Endothelial cell of umbilical vein (primary cell): ENCODE data around the gene PRKRIP1. TPM values are rescaled to one million over a fixed set of nuclear protein-coding genes. Genes with fewer than 3 reads are reported as not detected.
"Not testable (repeated sequence)": the region's sequence is repeated elsewhere in the genome, so short reads cannot be mapped to it uniquely, and the experiment has no call there.

Experiments used
- BruUV-seq: library from RNA; stranded (reverse); fragments of 400-500 nt; replicated peaks from 2 replicates; lab custom pipeline; 2021; lab: Mats Ljungman, UMichigan
- CTCF ChIA-PET: fragments of 300-600, 350-600 bp; sonication (Branson Sonifier 250); formaldehyde crosslinking; loops from one replicate; lab custom pipeline; 2021; ENCODE audit warnings: antibody characterized with exemption, inconsistent platforms; lab: Charles Lee
- POLR2A ChIA-PET: fragments of 300-600, 350-600 bp; sonication (Branson Sonifier 250); formaldehyde crosslinking; loops from one replicate; lab custom pipeline; 2021; ENCODE audit warnings: antibody characterized with exemption, inconsistent platforms; lab: Charles Lee
- DNase-seq: peaks from one replicate; pipeline ENCODE4 v3.0.0-alpha.2; 2011; ENCODE audit warnings: low read depth, low spot score
- FAIRE-seq: peaks from 2 replicates; lab custom pipeline; 2011; peaks lifted over from hg19 to GRCh38; lab: Jason Lieb, UNC
- H2AFZ ChIP-seq: 2 replicates; pipeline ENCODE4 v1.6.0; 2012; ENCODE audit warnings: low read depth, low read length, control low read depth, inconsistent platforms
- H3K27ac ChIP-seq: 2 replicates; pipeline ENCODE4 v1.5.1; 2011; ENCODE audit warnings: low read depth, mild to moderate bottlenecking, control low read depth, low read length, moderate library complexity; ENCODE audit not compliant: insufficient read depth
- H3K27me3 ChIP-seq, 2 experiments: 2 replicates each; pipeline versions ENCODE4 v1.6.0 to v1.6.1; 2011; ENCODE audit warnings: low read length in 2 of 2, mixed read lengths in 1 of 2; ENCODE audit not compliant: control insufficient read depth in 2 of 2, insufficient read depth in 2 of 2
- H3K36me3 ChIP-seq, 2 experiments: 2 replicates in 1 of 2; 3 replicates in 1 of 2; pipeline ENCODE4 v1.5.1; 2011; ENCODE audit warnings: low read length in 2 of 2, mild to moderate bottlenecking in 1 of 2, moderate library complexity in 1 of 2; ENCODE audit not compliant: control insufficient read depth in 2 of 2, insufficient read depth in 2 of 2; ENCODE audit errors: extremely low read depth in 1 of 2
- H3K4me1 ChIP-seq: 3 replicates; pipeline ENCODE4 v1.5.1; 2011; ENCODE audit warnings: mild to moderate bottlenecking, low read length; ENCODE audit not compliant: control insufficient read depth, insufficient read depth; ENCODE audit errors: extremely low read depth
- H3K4me2 ChIP-seq: 2 replicates; pipeline ENCODE4 v1.6.1; 2011; ENCODE audit warnings: low read length, control low read depth, mixed read lengths; ENCODE audit not compliant: insufficient read depth
- H3K4me3 ChIP-seq, 3 experiments: fragments of 200-600 bp in 1 of 3; sonication (generic), shearing (Covaris generic) in 1 of 3; replicated peaks in 1 of 3; 2 replicates each; pipeline ENCODE4 v1.5.1; 2011 to 2016; ENCODE audit warnings: control low read depth in 3 of 3, low read length in 3 of 3, mild to moderate bottlenecking in 2 of 3, inconsistent platforms in 1 of 3, low read depth in 1 of 3, moderate library complexity in 1 of 3; ENCODE audit not compliant: insufficient read depth in 1 of 3
- H3K79me2 ChIP-seq: 2 replicates; pipeline ENCODE4 v1.6.0; 2012; ENCODE audit warnings: low read length, inconsistent platforms; ENCODE audit not compliant: control insufficient read depth, insufficient read depth
- H3K9ac ChIP-seq: replicated peaks from 2 replicates; pipeline ENCODE3; 2011; ENCODE audit warnings: low read length, control low read depth; ENCODE audit not compliant: insufficient read depth; ENCODE audit errors: extremely low read depth
- H3K9me1 ChIP-seq: replicated peaks from 3 replicates; pipeline ENCODE4 v1.6.0; 2011; ENCODE audit warnings: mild to moderate bottlenecking, low read length; ENCODE audit not compliant: control insufficient read depth, insufficient read depth; ENCODE audit errors: extremely low read depth
- H3K9me3 ChIP-seq: replicated peaks from 2 replicates; pipeline ENCODE4 v1.5.1; 2012; ENCODE audit warnings: low read length, inconsistent platforms; ENCODE audit not compliant: control insufficient read depth, insufficient read depth
- H4K20me1 ChIP-seq: replicated peaks from 2 replicates; pipeline ENCODE3; 2011; ENCODE audit warnings: mild to moderate bottlenecking, low read length; ENCODE audit not compliant: control insufficient read depth, insufficient read depth; ENCODE audit errors: extremely low read depth
- CTCF ChIP-seq, 2 donors: IDR thresholded peaks; 1 replicate in 1 of 2; 2 replicates in 1 of 2; pipeline ENCODE4 v1.5.1; 2011; ENCODE audit warnings: low read length in 2 of 2, mild to moderate bottlenecking in 2 of 2, moderate library complexity in 2 of 2, control low read depth in 1 of 2, inconsistent platforms in 1 of 2, low read depth in 1 of 2; ENCODE audit not compliant: insufficient read depth in 1 of 2; ENCODE audit errors: extremely low read depth in 1 of 2
- EZH2 ChIP-seq: IDR thresholded peaks from 2 replicates; pipeline ENCODE4 v1.6.1; 2012; ENCODE audit warnings: borderline replicate concordance, low read depth, mild to moderate bottlenecking, moderate library complexity, low read length, inconsistent platforms; ENCODE audit not compliant: severe bottlenecking
- FOS ChIP-seq: IDR thresholded peaks from 2 replicates; pipeline ENCODE4 v1.6.1; 2011; ENCODE audit warnings: mild to moderate bottlenecking, low read length, moderate library complexity, borderline replicate concordance; ENCODE audit not compliant: insufficient read depth
- GATA2 ChIP-seq: IDR thresholded peaks from 2 replicates; pipeline ENCODE4 v1.7.0; 2011; ENCODE audit warnings: low read depth, mild to moderate bottlenecking, moderate library complexity, mixed read lengths, low read length; ENCODE audit not compliant: insufficient read length, insufficient read depth
- JUN ChIP-seq: IDR thresholded peaks from 2 replicates; pipeline ENCODE4 v1.6.1; 2011; ENCODE audit warnings: borderline replicate concordance, low read depth; ENCODE audit not compliant: insufficient read length, insufficient read depth
- MAX ChIP-seq: IDR thresholded peaks from 2 replicates; pipeline ENCODE4 v1.6.1; 2011; ENCODE audit not compliant: insufficient read depth, insufficient read length
- MYC ChIP-seq: IDR thresholded peaks from one replicate; pipeline ENCODE4 v1.6.1; 2011; ENCODE audit warnings: mild to moderate bottlenecking, low read depth, low read length
- POLR2A ChIP-seq: IDR thresholded peaks from 2 replicates; pipeline ENCODE4 v1.6.1; 2012; ENCODE audit warnings: low read depth, mild to moderate bottlenecking, control low read depth, low read length
- POLR2AphosphoS5 ChIP-seq: IDR thresholded peaks from 2 replicates; pipeline ENCODE4 v1.6.1; 2012; ENCODE audit warnings: low read depth, mild to moderate bottlenecking, control low read depth, low read length, moderate library complexity; ENCODE audit not compliant: insufficient read depth
- dilution Hi-C: fragments of 300-500 bp; cut with MboI; formaldehyde crosslinking; loops from one replicate; pipeline ENCODE4 v1.15.0; 2019; ENCODE audit warnings: low sequenced_read_pairs; ENCODE audit not compliant: extremely low pct_ligation_motif_present
- intact Hi-C: fragments of 100-400 bp; cut with micrococcal nuclease; formaldehyde crosslinking; loops from one replicate; pipeline ENCODE4 v1.10.0; 2022
- polyA plus RNA-seq, 4 experiments: library from polyadenylated mRNA; depleted of rRNA in 3 of 4; stranded (reverse) in 3 of 4; unstranded in 1 of 4; fragments of >200 nt; gene quantifications; 2 replicates each; pipeline versions ENCODE4 v1.2.1 to v1.2.3, GENCODE V29; 2011 to 2012; ENCODE audit warnings: missing spikeins in 1 of 4
- total RNA-seq: library from RNA; stranded (reverse); gene quantifications from 2 replicates; pipeline ENCODE4 v1.2.3, GENCODE V29; 2021

The PRKRIP1 gene
- total and polyA plus RNA-seq, 2 donors (not counting 3 experiments of a cell fraction or from before 2014, with no cell fraction given) = 16.1 to 26.1 TPM

- H3K36me3 ChIP-seq, H3K9me3 ChIP-seq, H3K9me1 ChIP-seq, H3K79me2 ChIP-seq, H3K9ac ChIP-seq, DNase-seq, H3K4me3 ChIP-seq, H4K20me1 ChIP-seq, H3K27me3 ChIP-seq, H3K4me1 ChIP-seq, BruUV-seq, H2AFZ ChIP-seq, POLR2A ChIA-PET, H3K4me2 ChIP-seq, intact Hi-C loops, FAIRE-seq, dilution Hi-C loops, H3K27ac ChIP-seq: not testable (repeated sequence)
- CTCF ChIA-PET = interaction anchor here (1.5 to 2.1 kb wide), 2 partner anchors 21 to 42 kb away, joined by 5 read pairs; partner anchors contain the start of gene ORAI2
Measured at GRCh38 chr7:102454932-102455331, 58.8 kb downstream of the PRKRIP1 start.

- ChIA-PET CTCF (interaction anchor here (1.1 to 2.1 kb wide), 3 partner anchors 12 to 43 kb away, joined by 5 read pairs; partner anchors contain the start of gene ORAI2), POLR2A (no interaction called here)
- Histone ChIP-seq H3K4me2 (no peak overlapping the region), H2AFZ (no peak overlapping the region), H3K27me3 (no peaks in the 10 kb centered on the region), H3K9me3 (no peaks in the 10 kb centered on the region), H3K9ac (no peak overlapping the region), H3K4me3 (no peak overlapping the region), H4K20me1 (no peaks in the 10 kb centered on the region), H3K9me1 (no peaks in the 10 kb centered on the region), H3K36me3 (peaks cover 4 to 9% of the 10 kb centered on the region in 2 experiments), H3K27ac (no peak overlapping the region), H3K79me2 (no peaks in the 10 kb centered on the region), H3K4me1 (no peaks in the 10 kb centered on the region)
- no peak for TF ChIP-seq JUN
- no peak for TF ChIP-seq CTCF (IDR thresholded peaks at IDR 0.05; ENCODE audit: extremely low read depth in 1 of 2, insufficient read depth in 1 of 2, low read depth in 1 of 2, low read length in 2 of 2)
- no peak for TF ChIP-seq POLR2A
- TF ChIP-seq MAX = no peak
- TF ChIP-seq EZH2 = no peak
- no peak for TF ChIP-seq GATA2
- TF ChIP-seq FOS = no peak
- TF ChIP-seq MYC = no peak
- no peak for TF ChIP-seq POLR2AphosphoS5
- FAIRE-seq = no peak
- dilution Hi-C loops (no loop called here), intact Hi-C loops (no loop called here)
- no peak for DNase-seq
- BruUV-seq = no TSS peak
Measured at GRCh38 chr7:102455596-102455995, 59.4 kb downstream of the PRKRIP1 start.
